Gastrocnemius medialis (tissue), 4 donors: ENCODE data around the gene HS3ST2. TPM values are rescaled to one million over a fixed set of nuclear protein-coding genes. Genes with fewer than 3 reads are reported as not detected.

Experiments used
- ATAC-seq, 2 donors: fragments of 150-250 bp; one replicate each; pipeline ENCODE4 v1.9.1; 2016
- DNase-seq, 2 donors: peaks; one replicate each; pipeline ENCODE4 v3.0.0-alpha.2; 2019
- H3K27ac ChIP-seq, 4 donors: fragments of 200-600 bp; sonication (generic); 1 replicate in 1 of 4; 2 replicates in 3 of 4; pipeline ENCODE4 v1.5.1; 2016 to 2018; ENCODE audit warnings: mild to moderate bottlenecking in 2 of 4, moderate library complexity in 1 of 4
- H3K27me3 ChIP-seq, 3 donors: fragments of 200-600 bp; sonication (generic) in 2 of 3; 1 replicate in 1 of 3; 2 replicates in 2 of 3; pipeline versions ENCODE4 v1.5.1 to v1.6.0; 2016 to 2019; ENCODE audit warnings: mild to moderate bottlenecking in 1 of 3, moderate library complexity in 1 of 3
- H3K36me3 ChIP-seq, 2 donors: fragments of 200-600 bp; sonication (generic) in 1 of 2; one replicate each; pipeline ENCODE4 v1.5.1; 2017 to 2018
- H3K4me1 ChIP-seq, 2 donors: fragments of 200-600 bp; sonication (generic) in 1 of 2; one replicate each; pipeline ENCODE4 v1.5.1; 2016 to 2017; ENCODE audit warnings: mild to moderate bottlenecking in 2 of 2
- H3K4me3 ChIP-seq, 4 donors: fragments of 200-600 bp; sonication (generic) in 3 of 4; 1 replicate in 1 of 4; 2 replicates in 3 of 4; pipeline ENCODE4 v1.5.1; 2016 to 2019; ENCODE audit warnings: mild to moderate bottlenecking in 2 of 4
- H3K9me3 ChIP-seq, 3 donors: fragments of 200-600 bp; sonication (generic) in 2 of 3; 1 replicate in 1 of 3; 2 replicates in 2 of 3; pipeline ENCODE4 v1.5.1; 2016 to 2019
- POLR2A ChIP-seq, 2 donors: fragments of 450-650 bp; IDR thresholded peaks; one replicate each; pipeline ENCODE4 v1.6.1; 2017; ENCODE audit warnings: antibody characterized with exemption in 2 of 2, mild to moderate bottlenecking in 2 of 2, moderate library complexity in 2 of 2
- in situ Hi-C, 4 donors: fragments of 200-750 bp; cut with MboI; loops; one replicate each; pipeline versions ENCODE4 v1.15.0 to v1.8.0; 2017; ENCODE audit warnings: low sequenced_read_pairs in 4 of 4
- intact Hi-C: fragments of 100-400 bp; cut with DNase I; formaldehyde crosslinking; loops from one replicate; pipeline ENCODE4 v1.15.1; 2023; ENCODE audit warnings: low total_unique reads
- total RNA-seq, 4 donors: library from RNA; depleted of rRNA; stranded (reverse); fragments of >200 nt; gene quantifications; one replicate each; pipeline versions ENCODE4 v1.1.0 to v1.2.3, GENCODE V29; 2016
- TF ChIP-seq, protein P1 (sequence below), 5 experiments: fragments of 450-650 bp in 3 of 5; fragments of 200-600 bp in 2 of 5; sonication (generic) in 2 of 5; IDR thresholded peaks in 4 of 5; conservative IDR thresholded peaks in 1 of 5; 1 replicate in 4 of 5; 2 replicates in 1 of 5; pipeline ENCODE4 v1.5.1; 2016 to 2019; ENCODE audit warnings: antibody characterized with exemption in 5 of 5, mild to moderate bottlenecking in 3 of 5, moderate library complexity in 3 of 5

Gene HS3ST2
- total RNA-seq, 4 donors from 2014 or later, result 0.13 to 0.20 TPM; not detected in 2

GRCh38 chr16:22799113-22799512, 14.8 kb upstream of the HS3ST2 start:
- H3K9me3 ChIP-seq, result peaks cover 0 to 4% (median 0%) of the 10 kb centered on the region in 3 donors
- H3K4me3 ChIP-seq, result no peak overlapping the region
- H3K36me3 ChIP-seq, result no peaks in the 10 kb centered on the region
- H3K27ac ChIP-seq, result no peak overlapping the region
- in situ Hi-C loops (no loop called here), intact Hi-C loops (no loop called here)
- DNase-seq (no peak), ATAC-seq (no peak)
- no peaks in the 10 kb centered on the region for H3K27me3 ChIP-seq
- H3K4me1 ChIP-seq, result no peaks in the 10 kb centered on the region
- no peak for TF ChIP-seq POLR2A (IDR thresholded peaks at IDR 0.05)
- TF ChIP-seq, protein P1, sequence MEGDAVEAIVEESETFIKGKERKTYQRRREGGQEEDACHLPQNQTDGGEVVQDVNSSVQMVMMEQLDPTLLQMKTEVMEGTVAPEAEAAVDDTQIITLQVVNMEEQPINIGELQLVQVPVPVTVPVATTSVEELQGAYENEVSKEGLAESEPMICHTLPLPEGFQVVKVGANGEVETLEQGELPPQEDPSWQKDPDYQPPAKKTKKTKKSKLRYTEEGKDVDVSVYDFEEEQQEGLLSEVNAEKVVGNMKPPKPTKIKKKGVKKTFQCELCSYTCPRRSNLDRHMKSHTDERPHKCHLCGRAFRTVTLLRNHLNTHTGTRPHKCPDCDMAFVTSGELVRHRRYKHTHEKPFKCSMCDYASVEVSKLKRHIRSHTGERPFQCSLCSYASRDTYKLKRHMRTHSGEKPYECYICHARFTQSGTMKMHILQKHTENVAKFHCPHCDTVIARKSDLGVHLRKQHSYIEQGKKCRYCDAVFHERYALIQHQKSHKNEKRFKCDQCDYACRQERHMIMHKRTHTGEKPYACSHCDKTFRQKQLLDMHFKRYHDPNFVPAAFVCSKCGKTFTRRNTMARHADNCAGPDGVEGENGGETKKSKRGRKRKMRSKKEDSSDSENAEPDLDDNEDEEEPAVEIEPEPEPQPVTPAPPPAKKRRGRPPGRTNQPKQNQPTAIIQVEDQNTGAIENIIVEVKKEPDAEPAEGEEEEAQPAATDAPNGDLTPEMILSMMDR (IDR thresholded peaks at IDR 0.05 in 4 of 5, conservative IDR thresholded peaks at IDR 0.05 in 1 of 5), result no peak

- ATAC-seq (no peak), DNase-seq (no peak)
- intact Hi-C loops (no loop called here), in situ Hi-C loops (no loop called here)
- Histone ChIP-seq H3K4me1 (no peaks in the 10 kb centered on the region), H3K27ac (no peak overlapping the region), H3K9me3 (no peaks in the 10 kb centered on the region), H3K36me3 (no peaks in the 10 kb centered on the region), H3K4me3 (no peak overlapping the region), H3K27me3 (no peaks in the 10 kb centered on the region)
- TF ChIP-seq, protein P1 (IDR thresholded peaks at IDR 0.05 in 4 of 5, conservative IDR thresholded peaks at IDR 0.05 in 1 of 5), result no peak
- TF ChIP-seq POLR2A (IDR thresholded peaks at IDR 0.05), result no peak
Measured at GRCh38 chr16:22804893-22805292, 9.1 kb upstream of the HS3ST2 start.

DNA sequence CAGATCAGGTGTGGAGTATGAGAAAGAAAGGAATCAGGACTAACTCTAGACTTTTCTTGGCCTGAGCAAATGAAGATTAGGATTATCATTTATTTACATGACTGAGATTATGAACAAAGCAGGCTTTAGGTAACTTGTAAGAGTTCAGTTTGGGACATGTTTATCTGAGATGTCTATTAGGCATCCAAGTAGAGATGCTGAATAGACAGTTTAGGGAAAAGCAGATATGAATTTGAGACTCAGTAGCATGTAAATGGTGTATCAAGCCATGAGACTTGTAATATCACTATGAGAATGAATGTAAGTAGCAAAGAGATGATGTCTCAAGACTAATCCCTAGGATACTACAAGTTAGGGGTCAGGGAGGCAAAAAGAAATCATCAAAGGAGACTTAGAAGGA, 8.6 kb upstream of the HS3ST2 start:
- in situ Hi-C loops, result no loop called here
- no peaks in the 10 kb centered on the region for H3K27me3 ChIP-seq
- intact Hi-C loops, result no loop called here
- TF ChIP-seq, protein P1 (IDR thresholded peaks at IDR 0.05 in 4 of 5, conservative IDR thresholded peaks at IDR 0.05 in 1 of 5), result no peak
- no peak for TF ChIP-seq POLR2A (IDR thresholded peaks at IDR 0.05)
- no peaks in the 10 kb centered on the region for H3K36me3 ChIP-seq
- no peaks in the 10 kb centered on the region for H3K4me1 ChIP-seq
- no peaks in the 10 kb centered on the region for H3K9me3 ChIP-seq
- no peak overlapping the region for H3K4me3 ChIP-seq
- DNase-seq (no peak), ATAC-seq (no peak)
- no peak overlapping the region for H3K27ac ChIP-seq

DNA sequence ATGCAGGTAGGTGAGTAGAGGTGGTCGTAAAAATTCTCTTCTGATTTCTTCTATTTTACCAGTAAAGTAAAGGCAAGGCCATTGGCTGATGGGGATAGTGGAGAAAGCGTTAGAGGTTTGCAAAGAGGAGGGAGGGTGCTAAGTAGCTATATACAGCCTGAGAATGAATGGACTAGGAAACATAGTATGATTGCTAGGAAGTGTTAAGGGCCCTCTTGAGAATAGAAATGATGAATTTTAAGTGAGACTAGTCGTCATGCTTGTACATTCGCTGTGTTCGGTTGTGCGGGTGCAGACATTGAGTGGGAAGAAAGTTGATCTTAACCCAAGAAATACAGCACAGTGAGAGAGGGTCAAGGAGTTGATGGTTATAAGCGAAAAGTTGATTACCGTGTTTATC, 7.2 kb upstream of the HS3ST2 start:
- TF ChIP-seq, protein P1 (IDR thresholded peaks at IDR 0.05 in 4 of 5, conservative IDR thresholded peaks at IDR 0.05 in 1 of 5), result no peak
- TF ChIP-seq POLR2A (IDR thresholded peaks at IDR 0.05), result no peak
- Histone ChIP-seq H3K9me3 (no peaks in the 10 kb centered on the region), H3K4me3 (no peak overlapping the region), H3K27ac (no peak overlapping the region), H3K36me3 (no peaks in the 10 kb centered on the region), H3K27me3 (peaks cover 0 to 2% (median 0%) of the 10 kb centered on the region in 3 donors), H3K4me1 (no peaks in the 10 kb centered on the region)
- ATAC-seq (no peak), DNase-seq (no peak)
- intact Hi-C loops, result no loop called here
- in situ Hi-C loops, result no loop called here

DNA sequence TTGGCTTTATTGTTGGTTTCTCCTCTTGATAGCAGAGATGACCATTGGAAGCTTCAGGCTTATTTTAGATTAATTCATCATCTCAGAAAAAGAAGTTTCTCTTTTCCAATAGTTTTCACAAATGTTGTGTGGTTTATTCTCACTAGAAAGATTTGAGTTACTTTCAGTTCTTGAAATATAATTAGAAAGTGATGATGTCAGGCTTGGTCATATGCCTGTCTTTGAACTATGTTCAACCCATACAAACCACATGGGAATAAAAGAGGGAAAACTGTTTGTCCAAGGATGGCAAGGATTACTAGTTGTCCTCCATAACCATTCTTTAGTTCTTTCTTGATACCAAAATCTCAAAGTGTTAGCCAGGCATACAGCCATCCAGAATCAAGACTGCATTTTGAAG, 3.7 kb upstream of the HS3ST2 start:
- Histone ChIP-seq H3K9me3 (no peaks in the 10 kb centered on the region), H3K36me3 (no peaks in the 10 kb centered on the region), H3K4me1 (peaks cover 6% of the 10 kb centered on the region in 2 donors), H3K4me3 (no peak overlapping the region), H3K27ac (no peak overlapping the region), H3K27me3 (peaks cover 3 to 33% (median 22%) of the 10 kb centered on the region in 3 donors)
- intact Hi-C loops (no loop called here), in situ Hi-C loops (no loop called here)
- TF ChIP-seq POLR2A (IDR thresholded peaks at IDR 0.05), result no peak
- TF ChIP-seq, protein P1 (IDR thresholded peaks at IDR 0.05 in 4 of 5, conservative IDR thresholded peaks at IDR 0.05 in 1 of 5), result no peak
- ATAC-seq, result no peak
- no peak for DNase-seq
